ENCODE measurements around the gene MEF2D.

Gene MEF2D

GRCh38 chr1:156523801-156524480, 23.4 kb upstream of the MEF2D start:
- no peak for DNase-seq

DNA sequence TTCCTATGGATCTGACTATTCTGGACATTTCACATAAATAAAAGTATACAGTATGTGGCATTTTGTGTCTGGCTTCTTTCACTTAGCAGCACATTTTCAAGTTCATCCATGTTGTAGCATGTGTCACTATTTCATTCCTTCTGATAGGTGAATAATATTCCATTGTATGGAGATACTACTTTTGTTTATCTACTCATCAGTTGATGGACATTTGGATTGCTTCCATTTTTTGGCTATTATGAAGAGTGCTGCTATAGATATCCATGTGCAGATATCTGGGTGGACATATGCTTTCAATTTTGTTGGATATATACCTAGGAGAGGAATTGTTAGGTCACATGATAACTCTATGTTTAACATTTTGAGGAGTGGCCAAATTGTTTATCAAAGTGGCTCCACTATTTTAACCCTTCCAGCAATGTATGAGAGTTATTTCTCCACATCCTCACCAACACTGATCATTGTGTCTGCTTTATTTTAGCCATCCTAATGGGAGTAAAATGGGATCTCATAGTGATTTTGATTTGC, 21.9 kb upstream of the MEF2D start:
- DNase-seq = no peak

DNA sequence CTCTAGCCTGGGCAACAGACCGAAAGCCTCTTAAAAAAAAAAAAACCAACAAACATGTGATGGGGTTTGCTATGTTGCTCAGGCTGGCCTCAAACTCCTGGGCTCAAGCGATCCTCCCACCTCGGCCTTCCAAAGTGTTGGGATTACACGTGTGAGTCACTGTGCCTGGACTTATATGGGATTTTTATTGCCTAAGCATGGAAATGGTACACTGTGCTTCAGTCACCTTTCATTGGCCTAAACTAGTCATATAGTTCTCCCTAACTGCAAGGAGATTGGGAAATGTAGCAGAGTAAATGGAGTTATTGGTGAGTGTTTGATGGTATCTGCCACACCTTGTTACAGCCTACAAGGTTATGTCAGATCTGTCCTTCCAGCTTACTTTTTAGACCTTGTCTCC, 17.2 kb upstream of the MEF2D start:
- no peak for DNase-seq

- DNase-seq = no peak
Measured at GRCh38 chr1:156516821-156517220, 16.2 kb upstream of the MEF2D start.

- no peak for DNase-seq
Measured at GRCh38 chr1:156515956-156516355, 15.4 kb upstream of the MEF2D start.

GRCh38 chr1:156513185-156513584, 12.6 kb upstream of the MEF2D start:
- no peak for DNase-seq

GRCh38 chr1:156511644-156512043, 11.1 kb upstream of the MEF2D start:
- no peak for DNase-seq

- no peak for DNase-seq
Measured at GRCh38 chr1:156510709-156511108, 10.1 kb upstream of the MEF2D start.

GRCh38 chr1:156509424-156510034, 9.0 kb upstream of the MEF2D start:
- no peak for DNase-seq

GRCh38 chr1:156508955-156509234, 8.3 kb upstream of the MEF2D start:
- DNase-seq = no peak

DNA sequence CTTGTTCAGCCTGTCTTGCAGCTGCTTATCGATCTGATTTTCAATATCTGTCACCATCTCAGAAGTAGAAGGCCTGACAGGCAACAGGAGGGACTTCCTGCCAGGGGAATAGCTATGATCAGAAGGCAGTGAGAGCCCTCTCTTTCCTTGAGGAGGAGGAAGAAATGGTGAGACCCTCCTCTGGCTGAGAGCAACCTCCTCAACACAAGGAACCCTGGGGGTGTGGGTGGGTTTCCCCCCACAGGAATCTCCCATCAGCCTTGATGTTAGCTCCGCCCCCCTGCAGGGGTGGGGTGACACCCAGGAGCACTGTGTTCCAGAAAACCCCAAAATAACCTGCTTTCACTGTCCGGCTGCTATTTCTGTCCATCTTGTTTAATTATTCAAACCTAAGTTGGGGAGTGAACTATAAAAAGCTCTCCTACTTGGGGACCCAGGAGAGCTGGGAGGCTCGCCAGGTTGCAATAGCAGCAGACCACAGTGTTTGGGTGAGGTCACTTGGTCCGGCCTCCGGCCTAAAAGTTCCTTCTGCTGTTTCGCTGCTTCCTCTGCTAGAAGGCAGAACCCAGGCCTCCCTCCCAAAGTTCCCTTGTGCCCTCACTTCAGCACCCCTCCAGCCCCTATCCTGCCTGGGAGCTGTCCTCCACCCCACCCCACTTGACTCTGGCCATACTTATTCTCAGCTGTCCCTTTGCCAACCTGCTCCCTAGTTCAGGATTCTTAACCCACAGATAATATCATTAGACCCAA, 7.8 kb upstream of the MEF2D start:
- DNase-seq = no peak

DNA sequence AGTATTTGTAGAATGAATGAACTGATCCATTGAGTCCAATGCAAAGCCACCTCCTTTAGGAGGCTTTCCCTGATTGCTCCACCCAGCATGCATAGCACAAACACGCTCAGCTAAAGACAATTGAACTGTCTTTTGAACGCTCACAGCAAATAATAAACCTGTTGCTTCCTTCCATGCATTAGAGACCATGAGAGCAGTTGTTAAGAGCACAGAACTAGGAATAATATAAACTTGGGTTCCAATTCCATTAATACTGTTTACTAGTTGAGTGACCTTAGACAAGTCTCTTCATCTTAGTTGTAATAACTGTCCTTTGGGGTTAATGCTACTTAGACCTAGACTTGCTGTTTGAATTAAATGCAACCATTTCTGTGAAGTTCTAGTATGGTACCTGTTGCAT, 5.9 kb upstream of the MEF2D start:
- no peak for DNase-seq

GRCh38 chr1:156505679-156506298, 5.2 kb upstream of the MEF2D start:
- DNase-seq = no peak

GRCh38 chr1:156504821-156505678, 4.5 kb upstream of the MEF2D start:
- DNase-seq = peak; percentile 99

GRCh38 chr1:156504438-156504813, 3.9 kb upstream of the MEF2D start:
- peak; percentile 89 for DNase-seq

DNA sequence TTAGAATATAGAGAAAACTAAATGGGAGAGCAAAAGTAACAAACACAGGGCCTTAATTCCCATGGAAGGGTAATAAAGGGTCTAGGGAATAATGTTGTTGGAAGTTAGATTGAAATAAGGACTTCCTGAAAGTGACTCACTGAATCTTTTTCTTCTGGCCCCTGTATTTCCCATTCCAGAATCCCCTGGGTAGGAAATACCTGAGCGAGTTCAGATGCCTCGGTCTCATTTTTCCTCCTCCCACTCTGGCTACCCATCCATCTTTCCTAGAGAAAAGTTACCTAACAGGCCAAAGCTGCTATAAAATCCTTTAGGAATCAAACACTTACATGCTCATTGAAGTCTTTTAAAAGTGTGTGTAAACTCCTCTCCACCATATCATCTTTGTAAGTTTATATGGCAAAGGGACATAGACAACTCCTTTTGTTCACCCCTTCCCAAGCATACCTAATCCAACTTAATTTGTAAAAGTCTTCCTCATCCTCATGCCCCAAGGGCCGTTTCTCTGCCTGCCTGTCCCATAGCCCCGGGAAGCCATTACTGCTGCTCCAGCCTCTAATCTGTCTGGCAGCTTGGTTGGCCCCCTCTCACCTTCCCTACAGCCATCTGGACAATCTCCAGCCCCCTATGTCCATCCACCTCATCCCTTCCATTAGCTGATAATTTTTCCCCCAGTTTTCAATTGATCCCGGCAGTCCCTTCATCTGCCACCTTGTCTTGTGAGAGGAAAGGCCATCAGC, 3.3 kb upstream of the MEF2D start:
- DNase-seq = no peak

DNA sequence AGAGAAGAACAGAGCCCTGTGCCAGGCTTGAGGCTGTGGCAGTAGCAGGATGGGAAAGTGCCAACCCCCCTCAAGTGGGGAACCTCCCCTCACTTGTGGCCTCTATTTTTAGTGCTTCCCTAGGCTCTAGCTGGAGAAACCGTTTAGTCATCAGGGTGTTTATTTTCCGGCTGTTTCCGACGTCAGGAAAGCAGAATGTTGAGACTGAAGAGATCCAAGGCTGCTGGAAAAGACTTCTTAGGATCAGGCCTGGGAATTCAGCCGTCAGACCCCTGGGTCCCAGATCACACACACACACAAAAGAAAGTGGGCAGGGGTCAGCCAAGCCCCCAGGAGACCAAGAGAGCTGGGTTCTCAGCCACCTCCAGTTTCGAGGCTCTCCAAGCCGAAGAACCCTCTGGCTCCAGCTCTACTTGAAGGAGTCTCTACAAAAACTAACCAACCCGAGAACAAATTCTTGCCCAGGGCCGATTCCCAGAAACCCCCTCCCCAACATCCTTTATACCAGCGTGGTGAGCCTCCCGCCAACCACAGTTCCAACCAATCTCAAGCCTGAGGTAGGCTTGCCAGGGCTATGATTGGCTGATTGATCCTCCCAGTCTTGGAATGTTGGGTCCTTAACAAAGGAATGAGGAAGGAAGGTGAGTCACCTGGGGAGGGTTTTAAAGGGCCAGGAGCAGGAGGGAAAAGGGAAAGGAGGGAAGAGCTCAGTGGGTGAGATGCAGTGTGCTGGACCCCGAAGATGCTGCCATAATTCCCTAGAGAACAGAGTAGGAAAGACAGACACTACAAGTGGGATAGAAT, 2.5 kb upstream of the MEF2D start:
- peak; percentile 83 for DNase-seq

GRCh38 chr1:156502391-156502893, 1.9 kb upstream of the MEF2D start:
- no peak for DNase-seq

DNA sequence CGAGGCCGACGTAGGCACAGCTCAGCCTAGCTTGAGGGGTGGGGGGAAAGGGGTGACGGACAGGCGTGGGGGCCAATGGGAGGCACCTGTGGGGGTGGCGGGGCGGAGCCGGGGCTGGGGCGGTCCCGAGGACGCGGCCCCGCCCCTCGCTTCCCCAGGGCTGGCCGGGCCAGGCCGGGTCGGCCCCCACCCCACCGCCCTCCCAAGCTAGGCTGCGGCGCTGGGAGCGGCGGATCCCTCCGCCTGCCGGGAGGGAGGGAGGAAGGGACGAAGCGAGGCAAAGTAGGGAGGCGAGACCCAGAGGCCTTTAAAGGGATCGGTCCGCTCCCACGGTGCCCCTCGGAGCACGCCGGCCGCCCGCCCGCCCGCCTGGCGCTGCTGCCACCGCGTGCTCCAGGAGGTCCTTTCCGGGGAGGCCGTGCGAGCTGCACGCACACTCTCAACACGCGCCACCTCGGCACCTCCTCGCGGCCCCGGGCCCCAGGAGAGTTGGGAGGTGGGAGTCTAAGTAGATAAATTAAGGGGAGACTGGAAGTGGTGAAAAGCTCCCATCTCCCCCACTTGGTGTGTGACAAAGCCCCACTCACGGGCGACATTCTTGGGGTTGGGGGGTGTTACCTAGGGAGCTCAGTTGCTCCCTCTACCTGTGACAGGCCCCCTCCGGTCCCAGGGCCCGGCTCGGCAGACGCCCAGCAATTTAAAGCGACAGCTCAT, 375 bp upstream of the MEF2D start:
- DNase-seq = peak; percentile 91

DNA sequence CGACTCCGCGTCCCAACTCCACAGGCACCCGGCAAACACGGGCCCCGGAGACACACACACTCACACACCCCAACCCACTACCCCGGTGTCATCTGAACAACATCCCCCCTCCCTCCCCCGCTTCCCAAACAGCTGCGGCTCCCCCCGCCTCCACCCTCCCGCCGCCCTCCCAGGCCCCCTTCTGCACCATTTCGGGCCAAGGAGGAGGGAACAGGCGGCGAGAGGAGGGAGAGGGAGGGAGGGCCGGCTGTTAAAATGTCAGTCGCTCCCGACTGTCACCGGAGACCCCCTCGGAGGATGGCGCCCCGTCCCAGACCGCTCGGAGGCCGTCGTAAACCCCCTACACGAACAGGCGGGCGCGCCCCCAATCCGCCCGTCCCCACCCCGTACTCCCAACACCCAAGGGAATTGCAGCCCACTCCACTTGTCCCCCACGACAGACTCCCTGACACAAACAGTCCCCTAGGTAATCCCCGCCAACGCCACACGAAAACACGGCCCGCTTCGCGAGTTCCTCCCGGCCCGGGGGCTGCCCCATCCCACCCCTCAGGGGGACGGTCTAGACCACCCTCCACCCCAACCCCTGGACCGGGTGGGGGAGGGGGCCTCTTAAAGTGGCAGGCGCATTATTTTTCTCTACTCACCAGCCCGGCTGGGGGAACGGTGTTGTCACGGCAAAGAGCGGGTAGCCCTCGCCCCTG, 583 bp downstream of the MEF2D start:
- DNase-seq = no peak

Measured in SHP77 treated with DMSO at 0.1 percent for 48 hours (cell line).